ENCODE measurements around the gene PHLDA1. TPM values are rescaled to one million over a fixed set of nuclear protein-coding genes. Genes with fewer than 3 reads are reported as not detected.

The PHLDA1 gene
- total and polyA plus RNA-seq, 2 donors (not counting 3 experiments of a cell fraction or from before 2014, with no cell fraction given) = 14.1 to 30.8 TPM

GRCh38 chr12:76074701-76075336, 43.2 kb upstream of the PHLDA1 start:
- Histone ChIP-seq H3K36me3 (ENCODE audit: control insufficient read depth in 2 of 2, extremely low read depth in 1 of 2, insufficient read depth in 2 of 2, low read length in 2 of 2) (peaks cover 0 to 5% of the 10 kb centered on the region in 2 experiments), H3K79me2 (ENCODE audit: control insufficient read depth, insufficient read depth, low read length) (peaks cover 100% of the 10 kb centered on the region), H3K9ac (replicated peaks; ENCODE audit: extremely low read depth, insufficient read depth, low read length) (no peak overlapping the region), H3K27me3 (ENCODE audit: control insufficient read depth in 2 of 2, insufficient read depth in 2 of 2, low read length in 2 of 2) (no peaks in the 10 kb centered on the region), H3K4me3 (replicated peaks in 1 of 3; ENCODE audit: insufficient read depth in 1 of 3, low read depth in 1 of 3, low read length in 3 of 3) (no peak overlapping the region), H4K20me1 (replicated peaks; ENCODE audit: control insufficient read depth, extremely low read depth, insufficient read depth, low read length) (peaks cover 9% of the 10 kb centered on the region), H3K4me2 (ENCODE audit: insufficient read depth, low read length) (no peak overlapping the region), H3K9me3 (replicated peaks; ENCODE audit: control insufficient read depth, insufficient read depth, low read length) (no peaks in the 10 kb centered on the region), H3K4me1 (ENCODE audit: control insufficient read depth, extremely low read depth, insufficient read depth, low read length) (peaks cover 3% of the 10 kb centered on the region), H3K9me1 (replicated peaks; ENCODE audit: control insufficient read depth, extremely low read depth, insufficient read depth, low read length) (no peaks in the 10 kb centered on the region), H2AFZ (ENCODE audit: low read depth, low read length) (no peak overlapping the region), H3K27ac (ENCODE audit: insufficient read depth, low read depth, low read length) (no peak overlapping the region)
- intact Hi-C loops (cut with micrococcal nuclease) = no loop called here
- CTCF ChIA-PET = no interaction called here
- dilution Hi-C loops (cut with MboI; ENCODE audit: extremely low pct_ligation_motif_present, low sequenced_read_pairs) = loop anchor here (25.0 kb wide), 1 partner anchor 262 kb away; the partner anchor contains the start of gene BBS10
- no TSS peak for BruUV-seq (replicated peaks)
- POLR2A ChIA-PET = no interaction called here
- no peak for DNase-seq (ENCODE audit: low read depth, low spot score)
- FAIRE-seq = no peak
- TF ChIP-seq POLR2A (IDR thresholded peaks at IDR 0.05; ENCODE audit: low read depth, low read length) (no peak), CTCF (IDR thresholded peaks at IDR 0.05; ENCODE audit: extremely low read depth in 1 of 2, insufficient read depth in 1 of 2, low read depth in 1 of 2, low read length in 2 of 2) (no peak), EZH2 (IDR thresholded peaks at IDR 0.05; ENCODE audit: borderline replicate concordance, low read depth, low read length, severe bottlenecking) (no peak)

- intact Hi-C loops (cut with micrococcal nuclease) (no loop called here), dilution Hi-C loops (cut with MboI; ENCODE audit: extremely low pct_ligation_motif_present, low sequenced_read_pairs) (no loop called here)
- Histone ChIP-seq H3K4me2 (ENCODE audit: insufficient read depth, low read length) (no peak overlapping the region), H3K27me3 (ENCODE audit: control insufficient read depth in 2 of 2, insufficient read depth in 2 of 2, low read length in 2 of 2) (no peaks in the 10 kb centered on the region), H3K9me3 (replicated peaks; ENCODE audit: control insufficient read depth, insufficient read depth, low read length) (no peaks in the 10 kb centered on the region), H3K4me1 (ENCODE audit: control insufficient read depth, extremely low read depth, insufficient read depth, low read length) (peaks cover 3% of the 10 kb centered on the region), H3K4me3 (replicated peaks in 1 of 3; ENCODE audit: insufficient read depth in 1 of 3, low read depth in 1 of 3, low read length in 3 of 3) (no peak overlapping the region), H2AFZ (ENCODE audit: low read depth, low read length) (no peak overlapping the region), H3K36me3 (ENCODE audit: control insufficient read depth in 2 of 2, extremely low read depth in 1 of 2, insufficient read depth in 2 of 2, low read length in 2 of 2) (peaks cover 2 to 5% of the 10 kb centered on the region in 2 experiments), H4K20me1 (replicated peaks; ENCODE audit: control insufficient read depth, extremely low read depth, insufficient read depth, low read length) (peaks cover 7% of the 10 kb centered on the region), H3K79me2 (ENCODE audit: control insufficient read depth, insufficient read depth, low read length) (peaks cover 100% of the 10 kb centered on the region), H3K27ac (ENCODE audit: insufficient read depth, low read depth, low read length) (no peak overlapping the region), H3K9me1 (replicated peaks; ENCODE audit: control insufficient read depth, extremely low read depth, insufficient read depth, low read length) (no peaks in the 10 kb centered on the region), H3K9ac (replicated peaks; ENCODE audit: extremely low read depth, insufficient read depth, low read length) (no peak overlapping the region)
- BruUV-seq (replicated peaks) = no TSS peak
- DNase-seq (ENCODE audit: low read depth, low spot score) (no peak), FAIRE-seq (no peak)
- CTCF ChIA-PET = interaction anchor here (1.4 kb wide), 1 partner anchor 9 kb away, joined by 5 read pairs; no protein-coding TSS in a partner anchor
- POLR2A ChIA-PET = no interaction called here
- no peak for TF ChIP-seq CTCF (IDR thresholded peaks at IDR 0.05; ENCODE audit: extremely low read depth in 1 of 2, insufficient read depth in 1 of 2, low read depth in 1 of 2, low read length in 2 of 2)
- TF ChIP-seq EZH2 (IDR thresholded peaks at IDR 0.05; ENCODE audit: borderline replicate concordance, low read depth, low read length, severe bottlenecking) = no peak
- no peak for TF ChIP-seq POLR2A (IDR thresholded peaks at IDR 0.05; ENCODE audit: low read depth, low read length)
- TF ChIP-seq FOS (IDR thresholded peaks at IDR 0.05; ENCODE audit: borderline replicate concordance, insufficient read depth, low read length) = no peak
- no peak for TF ChIP-seq JUN (IDR thresholded peaks at IDR 0.05; ENCODE audit: borderline replicate concordance, insufficient read depth, insufficient read length, low read depth)
- TF ChIP-seq MYC (IDR thresholded peaks at IDR 0.05; ENCODE audit: low read depth, low read length) = no peak
- TF ChIP-seq, protein P1, sequence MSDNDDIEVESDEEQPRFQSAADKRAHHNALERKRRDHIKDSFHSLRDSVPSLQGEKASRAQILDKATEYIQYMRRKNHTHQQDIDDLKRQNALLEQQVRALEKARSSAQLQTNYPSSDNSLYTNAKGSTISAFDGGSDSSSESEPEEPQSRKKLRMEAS (IDR thresholded peaks at IDR 0.05; ENCODE audit: insufficient read depth, insufficient read length) = no peak
- TF ChIP-seq POLR2AphosphoS5 (IDR thresholded peaks at IDR 0.05; ENCODE audit: insufficient read depth, low read depth, low read length) = no peak
- no peak for TF ChIP-seq GATA2 (IDR thresholded peaks at IDR 0.05; ENCODE audit: insufficient read depth, insufficient read length, low read depth, low read length)
Measured at GRCh38 chr12:76073561-76073960, 42.0 kb upstream of the PHLDA1 start.
